ENCODE measurements around the gene CTNNA1.

CTNNA1 gene

DNA sequence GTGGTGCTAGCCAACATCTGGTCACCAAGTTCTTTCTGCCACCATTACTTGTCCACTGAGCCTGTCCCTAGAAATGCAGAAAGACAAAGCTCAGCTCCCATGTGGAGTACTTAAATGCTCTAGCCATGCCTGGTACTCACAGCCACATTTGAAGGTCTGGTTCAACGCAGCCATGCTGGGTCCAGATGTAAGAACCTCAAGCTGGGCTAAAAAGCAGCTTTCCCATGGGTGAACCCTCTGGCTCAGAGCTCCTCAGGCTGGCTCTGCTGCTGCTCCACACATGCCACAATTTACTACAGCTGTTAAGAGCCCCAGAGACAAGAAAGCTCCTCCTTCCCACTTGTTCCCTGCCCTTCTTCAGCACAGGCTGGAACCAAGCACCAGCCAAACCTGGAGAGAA, 219.0 kb downstream of the CTNNA1 start:
- no peak for DNase-seq

GRCh38 chr5:138972836-138973235, 219.6 kb downstream of the CTNNA1 start:
- DNase-seq, result no peak

- no peak for DNase-seq
Observed at GRCh38 chr5:138974227-138975063, 221.2 kb downstream of the CTNNA1 start.

DNA sequence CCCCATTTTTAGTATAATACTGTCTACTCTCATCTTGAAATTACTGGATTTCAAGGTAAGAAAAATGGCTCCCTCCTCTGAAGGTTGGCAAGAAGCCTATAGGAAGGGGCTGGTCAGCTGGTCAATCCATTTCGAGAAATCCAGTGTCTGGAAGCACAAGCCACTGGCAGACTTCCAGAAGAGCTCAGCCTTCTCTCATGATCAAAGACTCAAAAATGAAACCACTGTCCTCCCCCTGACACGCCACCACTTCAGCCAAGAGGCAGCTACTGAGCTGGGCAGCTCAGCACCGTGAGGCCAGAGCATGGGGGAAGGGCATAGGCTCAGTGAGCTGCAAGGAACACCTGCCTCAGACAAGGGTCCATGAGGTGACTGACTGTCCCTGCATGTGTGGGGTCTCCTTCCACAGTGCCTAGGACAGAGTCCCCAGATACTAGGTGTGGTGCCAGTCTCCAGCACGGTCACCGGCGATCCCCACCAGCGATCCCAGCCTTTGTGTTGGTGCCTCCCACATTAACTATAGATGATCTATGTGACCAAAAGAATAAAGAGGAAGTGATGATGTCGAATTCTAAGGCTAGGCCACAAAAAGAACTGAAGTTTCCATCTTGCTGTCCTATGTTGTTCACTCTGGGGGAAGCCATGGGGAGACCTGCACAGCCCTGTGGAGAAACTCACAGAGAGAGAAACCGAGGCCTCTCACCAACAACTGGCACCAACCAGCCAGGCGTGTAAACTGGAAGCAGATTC, 222.0 kb downstream of the CTNNA1 start:
- no peak for DNase-seq

GRCh38 chr5:138978080-138978479, 224.9 kb downstream of the CTNNA1 start:
- DNase-seq, result no peak

- no peak for DNase-seq
Observed at GRCh38 chr5:138978581-138978980, 225.4 kb downstream of the CTNNA1 start.

GRCh38 chr5:138979684-138980280, 226.6 kb downstream of the CTNNA1 start:
- DNase-seq, result no peak

GRCh38 chr5:138980441-138980840, 227.2 kb downstream of the CTNNA1 start:
- no peak for DNase-seq

DNA sequence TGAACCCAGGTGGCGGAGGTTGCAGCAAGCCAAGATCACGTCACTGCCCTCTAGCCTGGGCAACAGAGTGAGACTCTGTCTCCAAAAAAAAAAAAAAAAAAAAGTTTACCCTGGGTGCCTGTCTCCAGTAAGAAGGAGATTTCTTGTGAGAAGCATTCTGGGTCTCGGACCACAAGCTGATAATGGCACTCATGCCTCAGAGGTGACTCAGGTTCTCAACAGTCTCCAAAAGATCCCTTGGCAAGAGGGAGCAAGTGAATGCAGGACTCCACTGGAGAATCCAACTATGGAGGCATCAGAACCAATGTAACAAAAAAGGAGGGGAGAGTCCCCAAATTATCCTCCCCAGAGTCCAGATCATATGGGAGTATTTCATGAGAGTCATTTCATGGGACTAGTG, 227.9 kb downstream of the CTNNA1 start:
- no peak for DNase-seq

- DNase-seq, result no peak
Observed at GRCh38 chr5:138981586-138981985, 228.4 kb downstream of the CTNNA1 start.

DNA sequence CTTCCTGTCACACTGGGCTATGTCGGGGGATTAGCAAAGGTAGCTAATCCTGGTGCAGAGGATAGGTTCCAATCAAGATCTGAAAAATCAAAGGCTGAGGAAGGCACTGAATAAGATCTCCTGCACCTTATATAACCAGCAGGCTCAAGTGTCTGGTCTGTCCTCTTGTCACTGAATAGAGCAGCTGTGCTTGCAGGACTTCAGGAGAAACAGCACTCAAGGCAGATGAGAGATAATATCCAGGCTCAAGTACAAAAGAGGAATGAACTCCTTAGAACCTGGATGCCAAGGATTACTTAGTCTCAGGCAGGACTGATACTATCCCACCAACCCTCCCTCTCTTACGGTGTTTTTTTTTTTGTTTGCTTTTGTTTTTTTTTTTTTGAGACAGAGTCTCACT, 230.8 kb downstream of the CTNNA1 start:
- no peak for DNase-seq

Measured in NCI-H1417 treated with DMSO at 0.1 percent for 48 hours (cell line).